Measurements from ENCODE around the gene ANXA11.
"Not testable (repeated sequence)": the region's sequence is repeated elsewhere in the genome, so short reads cannot be mapped to it uniquely, and the experiment has no call there.

The ANXA11 gene

DNA sequence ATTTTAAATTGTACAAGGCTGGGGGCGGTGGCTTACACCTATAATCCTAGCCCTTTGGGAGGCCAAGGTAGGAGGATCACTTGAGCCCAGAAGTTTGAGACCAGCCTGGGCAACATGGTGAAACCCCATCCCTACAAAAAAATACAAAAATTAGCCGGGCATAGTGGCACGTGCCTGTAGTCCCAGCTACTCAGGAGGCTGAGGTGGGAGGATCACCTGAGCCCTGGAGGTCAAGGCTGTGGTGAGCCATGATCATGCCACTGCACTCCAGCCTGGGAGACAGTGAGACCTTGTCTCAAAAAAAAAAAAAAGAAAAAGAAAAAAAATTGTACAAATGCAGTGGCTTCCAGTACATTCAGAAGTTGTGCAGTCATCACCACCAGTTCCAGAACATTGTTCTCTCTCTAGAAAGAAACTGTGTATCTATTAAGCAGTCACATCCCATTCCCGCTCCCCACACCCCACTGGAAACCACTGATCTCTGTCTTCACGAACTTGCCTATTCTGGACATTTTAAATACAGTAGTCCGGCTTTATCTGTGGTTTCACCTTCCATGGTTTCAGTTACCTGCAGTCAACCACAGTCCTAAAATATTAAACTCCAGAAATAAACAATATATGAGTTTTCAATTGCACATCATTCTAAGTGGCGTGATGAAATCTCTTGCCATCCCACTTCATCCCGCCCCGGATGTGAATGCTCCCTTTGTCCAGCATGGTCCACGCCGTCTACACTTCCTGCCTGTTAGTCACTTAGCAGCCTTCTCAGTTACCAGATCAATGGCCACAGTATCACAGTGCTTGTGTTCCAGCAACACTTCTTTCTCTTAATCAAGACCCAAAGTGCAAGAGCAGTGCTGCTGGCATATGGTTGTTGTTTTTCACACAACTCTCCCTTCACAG, 59.7 kb downstream of the ANXA11 start:
- peak; percentile 76 for DNase-seq (ENCODE audit: low read depth)

DNA sequence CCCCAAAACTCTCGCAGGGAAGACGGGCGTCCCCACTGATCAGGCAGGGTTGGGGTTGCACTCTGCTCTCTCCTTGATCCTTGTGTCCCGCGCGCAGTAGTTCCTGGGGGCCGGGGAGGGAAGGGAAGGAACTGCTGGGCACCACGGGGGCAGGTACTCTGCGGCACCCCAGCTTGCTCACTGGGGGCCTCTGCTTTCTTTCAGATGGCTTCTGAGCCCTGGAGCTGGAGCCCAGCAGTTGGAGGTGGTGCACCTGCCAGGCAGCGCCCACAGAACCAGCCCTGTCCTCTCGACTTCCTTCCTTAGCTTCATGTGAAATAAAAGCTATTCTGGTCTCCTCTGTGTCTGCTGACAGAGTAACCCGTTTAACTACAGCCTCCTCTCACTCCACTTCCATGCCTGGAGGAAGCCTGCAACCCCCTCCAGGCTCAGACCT, 60.6 kb downstream of the ANXA11 start:
- no peak for DNase-seq (ENCODE audit: low read depth)

DNA sequence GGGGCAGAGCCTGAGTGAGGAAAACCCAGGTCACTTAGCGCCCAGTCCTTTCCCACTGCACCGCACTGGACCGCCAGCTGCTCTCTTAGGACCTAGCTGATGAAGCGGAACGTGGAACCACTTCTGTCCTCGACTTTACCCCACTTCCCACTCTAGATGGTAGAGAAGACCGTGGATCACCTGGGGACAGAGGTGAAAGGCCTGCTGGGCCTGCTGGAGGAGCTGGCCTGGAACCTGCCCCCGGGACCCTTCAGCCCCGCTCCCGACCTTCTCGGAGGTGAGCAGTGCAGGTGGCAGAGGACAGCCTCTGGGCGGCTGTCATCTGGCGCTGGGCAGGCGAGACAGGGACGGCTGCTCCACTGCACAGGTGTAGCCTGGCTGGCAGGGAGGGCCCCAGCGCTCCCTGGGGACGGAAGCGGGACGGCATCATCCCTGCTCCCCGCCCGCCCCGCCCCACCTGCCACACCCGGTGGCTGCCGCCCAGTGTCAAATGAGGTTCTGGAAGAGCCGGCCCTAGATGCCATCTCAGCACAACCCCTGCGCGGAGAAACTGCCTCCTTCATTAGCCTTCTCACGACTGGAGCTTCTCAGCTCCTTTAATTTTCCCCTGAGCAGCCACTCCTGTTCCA, 61.2 kb downstream of the ANXA11 start:
- DNase-seq (ENCODE audit: low read depth): no peak

DNA sequence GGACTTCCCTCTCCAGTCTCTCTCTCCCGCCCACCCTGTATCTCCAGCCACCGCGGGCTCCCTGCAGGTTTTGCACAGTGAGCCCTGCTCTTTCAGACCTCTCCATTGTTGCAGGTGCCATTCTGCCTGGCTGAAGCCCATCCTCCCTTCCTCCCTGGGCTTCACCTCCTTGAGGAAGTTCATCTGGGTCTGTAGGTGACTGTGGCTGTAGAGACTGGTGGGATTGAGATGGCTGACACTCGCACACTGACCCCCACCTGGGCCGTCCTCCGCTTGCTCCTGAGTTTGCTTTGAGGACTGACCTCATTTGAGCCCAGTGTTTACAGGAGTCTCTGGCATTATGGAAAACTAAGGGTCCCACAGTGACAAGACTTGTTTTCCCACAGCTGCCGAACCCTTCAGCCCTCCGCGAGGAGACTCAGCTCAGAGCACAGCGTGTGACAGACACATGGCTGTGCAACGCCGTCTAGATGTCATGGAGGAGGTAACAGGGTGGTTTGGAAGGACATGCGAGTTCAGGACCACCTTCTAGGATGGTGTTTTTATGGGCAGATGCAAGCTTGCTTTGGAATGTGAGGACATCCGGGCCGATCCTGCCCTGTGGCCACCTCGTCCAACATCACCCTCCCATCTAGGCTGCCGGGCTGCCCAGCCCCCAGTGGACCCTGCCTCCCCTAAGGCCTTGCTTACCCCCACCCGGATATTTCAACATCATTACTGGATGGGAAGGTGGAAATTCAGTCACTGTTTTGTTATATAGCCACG, 63.5 kb downstream of the ANXA11 start:
- no peak for DNase-seq (ENCODE audit: low read depth)

DNA sequence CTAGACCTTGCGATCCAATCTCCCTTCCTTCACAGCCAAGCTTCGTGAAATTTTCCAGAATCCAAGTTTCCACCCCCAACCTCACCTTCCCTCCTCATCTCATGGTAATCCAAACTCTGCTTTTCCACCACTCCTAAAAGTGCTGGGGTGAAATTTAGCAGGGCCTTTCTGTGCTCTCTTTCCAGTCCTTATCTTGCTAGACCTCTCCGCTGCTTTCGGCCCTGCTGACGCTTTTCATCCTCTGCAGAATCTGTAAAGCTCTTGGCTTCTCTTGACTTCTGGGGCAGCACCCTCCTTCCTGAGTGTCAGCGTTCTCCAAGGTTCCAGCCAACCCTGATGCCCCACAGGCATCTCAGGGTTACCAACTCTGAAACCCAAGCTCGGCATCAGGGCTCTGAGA, 65.1 kb downstream of the ANXA11 start:
- DNase-seq (ENCODE audit: low read depth): no peak

DNA sequence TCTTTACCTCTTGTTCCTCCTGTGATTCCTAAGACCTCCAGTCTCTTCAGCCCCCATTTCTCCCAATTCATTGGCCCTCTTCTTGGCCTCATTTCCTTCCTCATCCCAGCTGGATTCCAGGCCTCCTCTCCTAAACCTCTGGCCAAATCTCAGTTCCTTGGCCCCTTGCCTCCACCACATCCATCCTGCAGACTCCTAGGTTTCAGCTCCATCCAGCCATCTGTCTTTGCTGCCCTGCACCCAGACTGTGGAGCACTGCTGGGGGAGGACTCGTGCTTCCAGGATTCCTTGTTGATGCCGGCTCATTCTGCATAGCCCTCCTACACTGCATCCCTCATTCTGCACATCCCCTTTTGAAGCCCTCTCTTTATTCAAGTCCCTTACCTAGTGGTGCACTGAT, 66.1 kb downstream of the ANXA11 start:
- no peak for DNase-seq (ENCODE audit: low read depth)

DNA sequence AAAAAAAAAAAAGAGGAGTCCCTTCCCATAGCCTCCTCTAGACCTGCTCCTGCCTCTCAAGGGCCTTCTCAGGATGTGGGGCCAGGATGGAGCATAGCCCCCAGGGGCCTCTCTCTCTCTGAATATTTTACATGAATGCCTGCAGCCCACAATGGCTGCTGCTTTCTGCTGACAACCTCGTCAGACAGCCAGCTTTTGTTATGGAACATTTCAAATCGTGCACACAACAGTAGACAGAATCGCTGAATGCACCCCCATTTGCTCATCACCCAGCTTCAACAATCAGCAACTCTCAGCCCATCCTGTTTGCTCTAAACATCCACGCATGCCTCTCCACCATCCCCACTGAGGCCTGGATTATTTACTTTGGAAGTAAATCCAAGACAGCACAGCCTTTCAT, 67.4 kb downstream of the ANXA11 start:
- no peak for DNase-seq (ENCODE audit: low read depth)

DNA sequence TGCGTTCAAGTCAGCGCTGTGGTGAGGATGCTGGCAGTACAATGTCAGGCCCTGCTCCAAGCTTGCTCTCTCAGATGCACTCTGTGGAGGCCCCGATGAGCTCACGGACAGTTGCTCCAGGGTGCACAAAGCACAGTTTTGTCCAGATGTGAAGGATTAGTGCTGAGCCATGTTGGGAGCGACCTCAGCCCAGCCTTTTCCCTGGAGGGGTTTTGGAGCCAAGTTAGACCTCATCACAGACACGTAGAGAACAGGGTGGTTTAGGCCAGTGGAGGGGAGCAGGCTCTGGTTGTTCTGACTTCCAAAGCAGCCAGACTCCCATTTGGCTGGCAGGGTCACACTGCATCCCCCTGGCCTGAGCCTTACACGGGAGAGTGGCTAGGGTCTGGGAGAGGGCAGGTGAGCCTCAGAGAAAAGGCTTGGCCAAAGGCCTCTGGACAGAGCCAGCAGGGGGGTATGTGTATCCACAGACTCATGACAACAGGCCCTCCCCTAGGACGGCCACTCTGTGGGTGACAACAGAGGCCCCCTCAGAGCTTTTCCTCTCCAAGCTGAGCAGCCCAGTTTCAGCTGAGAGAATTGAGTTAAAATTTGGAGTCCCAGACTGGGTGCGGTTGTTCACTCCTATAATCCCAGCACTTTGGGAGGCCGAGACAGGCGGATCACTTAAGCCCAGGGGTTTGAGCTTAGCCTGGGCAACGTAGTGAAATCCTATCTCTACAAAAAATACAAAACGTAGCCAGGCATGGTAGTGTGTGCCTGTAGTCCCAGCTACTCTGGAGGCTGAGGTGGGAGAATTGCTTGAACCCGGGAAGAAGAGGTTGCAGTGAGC, 68.1 kb downstream of the ANXA11 start:
- no peak for DNase-seq (ENCODE audit: low read depth)

DNA sequence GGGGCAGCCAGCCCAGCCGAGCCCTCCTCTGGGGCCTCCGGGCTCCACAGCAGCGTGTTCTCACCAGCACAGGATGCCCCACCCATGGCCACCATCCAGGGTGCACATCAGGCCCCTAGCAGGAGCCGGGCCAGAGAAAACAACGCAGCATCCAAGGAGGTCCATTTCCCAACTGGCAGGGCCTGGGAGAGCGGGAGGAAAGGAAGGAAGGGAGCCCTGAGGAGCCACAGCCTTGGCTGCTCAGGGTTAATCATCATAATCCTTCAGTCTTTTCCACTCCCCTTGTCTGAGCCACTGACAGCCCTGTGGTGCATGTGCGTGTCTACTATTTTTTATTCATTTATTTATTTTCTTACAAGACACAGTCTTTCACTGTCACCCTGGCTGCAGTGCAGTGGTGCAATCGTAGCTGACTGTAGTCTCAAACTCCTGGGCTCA, 69.2 kb downstream of the ANXA11 start:
- DNase-seq (ENCODE audit: low read depth): peak; percentile 60

DNA sequence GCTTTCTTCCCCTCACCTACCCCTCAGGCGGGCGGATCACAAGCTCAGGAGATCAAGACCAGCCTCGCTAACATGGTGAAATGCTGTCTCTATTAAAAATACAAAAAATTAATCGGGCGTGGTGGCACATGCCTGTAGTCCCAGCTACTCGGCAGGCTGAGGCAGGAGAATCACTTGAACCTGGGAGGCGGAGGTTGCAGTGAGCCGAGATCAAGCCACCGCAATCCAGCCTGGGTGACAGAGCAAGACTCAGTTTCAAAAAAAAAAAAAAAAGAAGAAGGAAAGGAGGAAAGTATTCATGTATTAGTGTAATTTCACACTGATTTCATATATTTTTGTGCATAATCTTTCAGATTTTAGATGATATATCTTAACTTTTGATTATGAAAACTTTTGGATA, 71.7 kb downstream of the ANXA11 start:
- not testable (repeated sequence) for DNase-seq (ENCODE audit: low read depth)

DNA sequence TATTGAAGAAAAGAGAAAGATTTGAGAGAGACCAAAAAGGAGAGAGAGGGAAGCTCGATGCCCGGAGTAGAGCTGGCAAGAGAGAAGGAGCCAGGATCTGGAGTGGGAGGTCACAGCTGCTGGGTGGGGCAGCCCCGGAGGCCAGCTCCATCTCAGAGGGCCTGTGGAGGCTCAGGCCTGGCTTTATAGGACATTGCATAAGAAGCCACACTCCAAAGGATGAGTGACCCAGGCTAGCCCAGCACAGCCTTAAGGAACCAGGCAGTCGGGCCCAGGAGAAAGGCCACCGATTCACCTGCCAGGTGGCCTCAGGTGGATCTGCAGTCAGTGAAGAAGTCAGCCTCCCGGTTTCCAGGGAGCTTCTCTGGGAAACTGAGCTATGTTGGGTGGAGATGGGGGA, 72.1 kb downstream of the ANXA11 start:
- DNase-seq (ENCODE audit: low read depth): no peak

DNA sequence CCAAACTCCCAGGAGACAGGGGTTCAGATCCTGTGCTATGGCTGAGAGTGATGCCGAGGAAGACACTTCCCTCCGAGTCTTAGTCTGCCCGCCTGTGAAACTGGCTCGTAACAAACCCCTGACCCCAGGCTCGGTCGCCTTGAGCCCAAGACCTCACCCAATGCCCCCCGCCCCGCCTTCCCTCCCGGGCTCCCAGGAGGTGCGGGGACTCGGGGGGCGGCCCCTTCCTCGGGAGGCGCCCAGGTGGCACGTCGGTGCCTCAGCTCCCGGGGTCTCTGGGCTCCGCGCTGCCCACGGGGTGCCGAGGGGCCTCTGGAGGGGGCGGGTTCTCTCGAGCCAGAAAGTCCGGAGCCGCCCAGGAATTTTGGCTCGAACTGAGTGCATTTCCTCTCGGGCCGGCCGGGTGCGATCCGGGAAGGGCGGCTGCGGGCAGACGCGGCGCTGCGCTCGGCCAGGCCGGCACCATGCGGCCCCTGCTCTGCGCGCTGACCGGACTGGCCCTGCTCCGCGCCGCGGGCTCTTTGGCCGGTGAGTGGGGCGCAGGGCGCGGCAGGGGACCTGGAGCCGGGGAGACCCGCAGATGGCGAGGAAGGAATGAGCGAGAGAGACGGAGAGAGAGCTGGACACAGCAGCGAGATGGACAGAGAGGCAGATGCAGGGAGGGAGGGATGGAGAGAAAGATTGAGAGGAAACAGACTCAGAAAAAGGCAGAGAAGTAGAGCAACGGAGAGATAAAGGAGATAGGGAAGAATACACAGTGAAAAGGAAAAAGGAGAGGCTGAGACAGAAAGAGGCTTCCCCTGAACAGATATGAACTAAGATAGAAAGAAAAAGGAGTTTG, 72.8 kb downstream of the ANXA11 start, which contains the start of gene PLAC9:
Gene PLAC9, plus strand, starts transcription at position 432 of the 841 bp plus-strand sequence. Its CDS starts 33 bp downstream, at position 465.
- DNase-seq (ENCODE audit: low read depth): no peak

DNA sequence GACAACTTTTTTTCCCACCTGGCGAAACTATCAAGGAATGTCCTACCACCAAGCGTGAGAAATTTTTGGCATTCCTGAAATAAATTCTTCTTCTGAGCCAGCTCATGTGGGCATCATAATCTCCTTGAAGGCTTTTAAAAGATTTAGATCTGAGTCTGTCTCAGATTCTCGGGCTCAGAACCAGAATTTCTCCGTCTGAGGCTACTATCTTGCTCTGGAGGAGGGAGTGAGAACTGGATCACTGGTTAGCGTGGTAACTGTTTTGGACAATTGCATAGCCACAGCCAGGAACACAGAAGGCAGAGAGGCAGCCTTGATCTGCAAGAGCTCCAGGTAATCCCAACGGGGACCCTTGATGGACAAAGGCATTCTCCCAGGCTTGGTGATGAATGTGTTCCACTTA, 73.8 kb downstream of the ANXA11 start:
- DNase-seq (ENCODE audit: low read depth): no peak

DNA sequence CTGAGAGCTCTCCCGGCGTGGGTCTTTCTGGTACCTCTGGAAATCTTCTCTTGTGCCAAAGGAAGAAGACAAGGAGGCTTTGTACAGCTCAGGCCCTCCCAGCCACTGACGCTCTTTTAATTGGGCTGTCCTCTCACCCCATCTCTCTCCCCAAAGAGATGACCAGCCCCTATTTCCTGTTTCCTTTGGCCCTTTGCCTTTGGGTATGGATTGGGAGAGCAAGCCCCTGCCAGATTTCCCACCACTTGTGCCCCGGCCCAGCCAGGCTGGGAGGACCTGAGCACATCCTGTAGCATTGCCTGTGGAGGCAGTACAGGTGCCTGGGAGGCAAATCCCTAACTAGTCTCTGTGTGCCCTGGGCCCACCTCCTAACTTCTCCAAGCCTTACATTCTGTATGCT, 78.5 kb downstream of the ANXA11 start:
- no peak for DNase-seq (ENCODE audit: low read depth)

DNA sequence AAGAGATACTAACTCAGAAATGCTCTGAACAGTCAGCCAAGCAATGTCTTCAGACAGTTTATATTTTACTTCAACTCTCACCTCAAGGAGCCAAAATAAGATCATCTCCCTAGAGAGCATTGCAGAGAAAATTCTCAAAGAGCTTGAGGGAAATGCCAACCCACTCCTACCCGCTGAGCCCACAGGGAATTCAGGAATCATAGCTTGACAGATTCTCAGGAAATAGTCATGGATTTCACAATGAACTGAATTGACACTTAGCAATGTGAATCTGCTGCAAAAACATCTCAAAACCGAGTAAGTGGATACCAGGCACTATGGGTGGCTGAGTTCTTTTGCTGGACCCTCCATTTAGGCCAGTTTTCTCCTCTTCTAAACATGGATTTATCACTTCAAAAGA, 82.6 kb downstream of the ANXA11 start:
- DNase-seq (ENCODE audit: low read depth): no peak

DNA sequence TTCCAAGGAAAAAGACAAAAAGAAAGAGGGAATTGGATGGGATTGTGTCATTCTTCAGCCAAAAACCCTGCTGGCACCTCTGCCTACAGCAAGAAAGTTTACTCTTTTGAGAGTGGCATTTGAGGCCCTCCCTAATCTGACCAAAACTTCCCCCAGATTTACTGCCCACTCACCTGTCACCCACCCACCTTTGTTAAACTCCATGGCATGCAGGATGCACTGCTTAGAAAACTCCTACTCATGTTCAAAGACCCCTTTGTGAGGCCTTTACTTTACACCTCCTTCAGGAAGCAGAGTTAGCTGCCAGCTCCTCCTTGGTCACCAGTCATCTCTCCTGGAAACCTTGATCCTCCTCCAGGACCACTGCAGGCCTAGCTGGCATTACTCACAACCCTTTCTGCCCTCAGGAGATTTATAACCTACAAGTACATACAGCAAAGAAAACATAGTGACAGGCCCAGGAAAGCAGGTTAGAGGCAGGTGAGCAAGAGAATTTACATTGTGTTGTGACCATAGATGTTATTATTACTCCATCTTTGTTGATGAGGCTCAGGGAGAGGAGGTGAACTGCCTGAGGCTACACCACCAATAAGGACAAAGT, 83.1 kb downstream of the ANXA11 start:
- DNase-seq (ENCODE audit: low read depth): no peak

DNA sequence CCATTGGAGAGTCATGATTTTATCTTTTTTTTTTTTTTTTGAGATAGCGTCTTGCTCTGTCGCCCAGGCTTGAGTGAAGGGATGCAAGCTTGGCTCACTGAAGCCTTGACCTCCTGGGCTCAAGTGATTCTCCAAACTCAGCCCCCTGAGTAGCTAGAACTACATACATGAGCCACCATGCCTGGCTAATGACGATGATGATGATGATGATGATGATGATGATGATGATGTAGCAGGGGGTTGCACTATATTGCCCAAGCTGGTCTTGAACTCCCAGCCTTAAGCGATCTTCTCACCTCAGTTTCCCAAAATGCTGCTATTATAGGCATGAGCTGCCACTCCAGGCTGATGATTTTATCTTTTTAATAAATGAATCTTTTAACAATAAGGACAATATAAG, 86.7 kb downstream of the ANXA11 start:
- no peak for DNase-seq (ENCODE audit: low read depth)

DNA sequence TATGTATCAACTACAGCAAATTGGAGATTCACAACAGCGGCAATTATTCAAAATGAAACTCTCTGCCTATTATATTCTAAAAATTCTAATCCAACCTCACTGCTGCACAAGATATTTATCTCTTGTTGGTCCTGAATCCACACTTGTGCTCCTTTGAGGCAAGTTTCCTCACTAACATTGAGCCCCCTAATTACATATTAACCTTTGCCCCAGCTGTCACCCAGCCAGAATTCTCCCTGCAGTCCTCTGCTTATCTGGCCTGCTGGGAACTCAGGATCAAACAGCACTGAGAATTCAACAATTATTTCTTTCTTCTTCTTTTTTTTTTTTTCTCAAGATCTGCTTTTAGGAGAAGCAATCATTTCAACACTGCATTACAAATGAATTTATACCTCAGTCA, 94.4 kb downstream of the ANXA11 start:
- no peak for DNase-seq (ENCODE audit: low read depth)

DNA sequence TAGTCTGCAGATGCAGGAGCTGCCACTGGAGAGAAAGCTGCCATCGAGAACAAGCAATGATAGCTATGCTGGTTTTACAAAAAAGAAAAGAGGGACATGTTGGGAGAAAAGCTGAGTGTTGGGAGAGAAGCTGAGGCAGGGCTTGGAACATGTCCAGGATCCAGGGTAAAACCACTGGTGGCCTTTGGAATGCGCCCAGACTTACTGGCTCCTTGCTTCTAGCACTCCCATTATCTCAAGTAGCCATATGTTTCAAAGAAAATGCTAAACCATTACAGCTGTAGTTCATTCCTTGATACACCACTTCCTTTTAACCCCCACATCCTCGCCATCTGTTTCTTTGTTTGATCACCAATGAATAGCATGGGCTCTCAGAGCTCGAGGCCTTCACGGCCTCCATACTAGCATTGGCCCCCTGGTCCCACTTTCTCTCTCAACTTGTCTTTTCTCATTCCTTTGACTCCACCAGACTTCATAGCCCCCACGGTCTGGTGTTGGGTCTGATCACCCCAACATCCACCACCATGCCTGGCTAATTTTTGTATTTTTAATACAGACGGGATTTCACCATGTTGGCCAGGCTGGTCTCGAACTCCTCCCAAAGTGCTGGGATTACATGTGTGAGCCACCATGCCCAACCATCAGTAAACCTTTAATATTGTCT, 96.6 kb downstream of the ANXA11 start:
- no peak for DNase-seq (ENCODE audit: low read depth)
